Panc1 (cell line): Measurements from ENCODE around the gene CACUL1. TPM values are rescaled to one million over a fixed set of nuclear protein-coding genes. Genes with fewer than 3 reads are reported as not detected.

Experiments
- ATAC-seq: fragments of 200-7000 bp; cut with Tn5 transposase; 2 replicates; pipeline ENCODE4 v1.9.1; 2020; ENCODE audit warnings: mild to moderate bottlenecking, moderate library complexity
- BruUV-seq: library from RNA; stranded (reverse); fragments of 400-500 nt; replicated peaks from 2 replicates; lab custom pipeline; 2021; lab: Mats Ljungman, UMichigan
- CTCF ChIA-PET: fragments of 300-600 bp; sonication (Branson Sonifier 250); formaldehyde crosslinking; loops from one replicate; lab custom pipeline; 2022; ENCODE audit warnings: antibody characterized with exemption; lab: Charles Lee
- POLR2A ChIA-PET: fragments of 300-600 bp; sonication (Branson Sonifier 250); formaldehyde crosslinking; loops from one replicate; lab custom pipeline; 2022; ENCODE audit warnings: antibody characterized with exemption; lab: Charles Lee
- DNase-seq: peaks from one replicate; pipeline ENCODE4 v3.0.0-alpha.2; 2010; ENCODE audit warnings: low read depth, low spot score
- H3K27ac ChIP-seq: 2 replicates; pipeline ENCODE4 v1.5.1; 2011; ENCODE audit warnings: mild to moderate bottlenecking, low read length, inconsistent platforms
- H3K27me3 ChIP-seq: fragments of 200-500 bp; sonication (Bioruptor generic); 2 replicates; pipeline ENCODE4 v1.6.0; 2014; ENCODE audit warnings: low read length, inconsistent platforms; ENCODE audit not compliant: control insufficient read depth, insufficient read depth
- H3K36me3 ChIP-seq: fragments of 200-500 bp; sonication (Bioruptor generic); 2 replicates; pipeline ENCODE4 v1.5.1; 2014; ENCODE audit warnings: inconsistent platforms, mild to moderate bottlenecking, low read length, moderate library complexity; ENCODE audit not compliant: control insufficient read depth, insufficient read depth
- H3K4me1 ChIP-seq: 2 replicates; pipeline ENCODE4 v1.5.1; 2011; ENCODE audit warnings: inconsistent platforms, mild to moderate bottlenecking, low read length, moderate library complexity; ENCODE audit not compliant: control insufficient read depth, insufficient read depth
- H3K4me3 ChIP-seq, 2 experiments: 2 replicates each; pipeline ENCODE4 v1.5.1; 2011 to 2012; ENCODE audit warnings: low read depth in 2 of 2, low read length in 2 of 2, mild to moderate bottlenecking in 2 of 2, inconsistent platforms in 1 of 2, moderate library complexity in 1 of 2
- H3K9me3 ChIP-seq: fragments of 200-500 bp; sonication (Bioruptor generic); 2 replicates; pipeline ENCODE4 v1.5.1; 2014; ENCODE audit warnings: low read depth, mild to moderate bottlenecking, inconsistent platforms, low read length, moderate library complexity; ENCODE audit not compliant: control insufficient read depth, insufficient read depth
- CTCF ChIP-seq: fragments of 450-650 bp; IDR thresholded peaks from 2 replicates; pipeline ENCODE4 v1.5.1; 2017; ENCODE audit warnings: mild to moderate bottlenecking
- POLR2AphosphoS5 ChIP-seq: IDR thresholded peaks from 2 replicates; pipeline ENCODE4 v1.6.1; 2012; ENCODE audit warnings: mild to moderate bottlenecking, low read depth, low read length, moderate library complexity
- REST ChIP-seq, 2 experiments: IDR thresholded peaks; 2 replicates each; pipeline ENCODE4 v1.6.1; 2011 to 2012; ENCODE audit warnings: low read depth in 2 of 2, control low read depth in 1 of 2, low read length in 1 of 2, mild to moderate bottlenecking in 1 of 2, moderate library complexity in 1 of 2; ENCODE audit not compliant: insufficient read depth in 1 of 2
- SIN3A ChIP-seq: IDR thresholded peaks from 2 replicates; pipeline ENCODE4 v1.6.1; 2012; ENCODE audit warnings: low read depth, mild to moderate bottlenecking, low read length, moderate library complexity, borderline replicate concordance; ENCODE audit not compliant: insufficient read depth
- TCF7L2 ChIP-seq: IDR thresholded peaks from 2 replicates; pipeline ENCODE4 v1.6.1; 2011; ENCODE audit warnings: mild to moderate bottlenecking, low read depth, low read length, inconsistent platforms
- in situ Hi-C: cut with HindIII; loops from 2 replicates; pipeline ENCODE4 v1.10.0; 2016; ENCODE audit warnings: low sequenced_read_pairs, low pct_unique_long_range_greater_than_20kb
- intact Hi-C: fragments of 100-400 bp; cut with micrococcal nuclease; formaldehyde crosslinking; loops from one replicate; pipeline ENCODE4 v1.10.0; 2022; ENCODE audit not compliant: unreplicated experiment
- total RNA-seq: library from RNA; stranded (reverse); gene quantifications from one replicate; pipeline ENCODE4 v1.2.1, GENCODE V29; 2021; ENCODE audit not compliant: unreplicated experiment

Gene CACUL1
- total RNA-seq, 1 experiment from 2014 or later: 44.1 TPM

- Histone ChIP-seq H3K4me3 (no peak overlapping the region), H3K27ac (no peak overlapping the region), H3K36me3 (0 out of 2 replicates have a peak, but pooled peaks cover 2% of the 10 kb centered on the region), H3K4me1 (no peaks in the 10 kb centered on the region), H3K27me3 (no peaks in the 10 kb centered on the region), H3K9me3 (no peaks in the 10 kb centered on the region)
- in situ Hi-C loops (no loop called here), intact Hi-C loops (no loop called here)
- ATAC-seq (no peak), DNase-seq (no peak)
- TF ChIP-seq CTCF (no peak), REST (IDR thresholded peaks at IDR 0.05; ENCODE audit: insufficient read depth in 1 of 2, low read depth in 2 of 2, low read length in 1 of 2) (no peak), SIN3A (no peak), TCF7L2 (no peak), POLR2AphosphoS5 (no peak)
- BruUV-seq: no TSS peak
- POLR2A ChIA-PET: no interaction called here
- CTCF ChIA-PET: no interaction called here
Observed at GRCh38 chr10:118687472-118687871, 67.3 kb downstream of the CACUL1 start.

DNA sequence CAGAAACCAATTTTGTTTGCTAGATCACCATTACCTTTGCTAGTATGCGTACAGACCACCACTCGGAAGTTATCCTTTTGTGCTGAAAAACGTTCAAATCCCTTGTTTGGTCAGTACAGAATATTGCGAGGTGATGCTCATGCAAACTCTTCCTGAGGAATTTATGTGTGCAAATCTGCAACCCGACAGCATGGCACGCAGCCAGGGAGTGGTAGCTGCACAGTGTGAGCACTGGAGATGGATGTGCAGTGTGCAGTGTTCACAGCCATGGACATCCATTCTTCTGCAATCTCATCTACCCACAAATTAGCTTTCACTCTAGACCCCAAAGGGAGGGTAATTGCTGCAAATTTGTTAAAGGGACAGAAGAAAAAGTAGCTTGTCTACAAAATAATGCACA, 72.2 kb downstream of the CACUL1 start:
- peaks cover 7% of the 10 kb centered on the region; the same call in 1 of the 2 replicates for H3K36me3 ChIP-seq
- DNase-seq (no peak), ATAC-seq (no peak)
- H3K4me3 ChIP-seq: no peak overlapping the region
- TF ChIP-seq POLR2AphosphoS5 (no peak), SIN3A (no peak), REST (IDR thresholded peaks at IDR 0.05; ENCODE audit: insufficient read depth in 1 of 2, low read depth in 2 of 2, low read length in 1 of 2) (no peak), TCF7L2 (no peak)
- in situ Hi-C loops (no loop called here), intact Hi-C loops (no loop called here)
- BruUV-seq: no TSS peak
- no peaks in the 10 kb centered on the region for H3K9me3 ChIP-seq
- H3K4me1 ChIP-seq: no peaks in the 10 kb centered on the region
- no peak overlapping the region for H3K27ac ChIP-seq
- ChIA-PET POLR2A (no interaction called here), CTCF (no interaction called here)
- no peaks in the 10 kb centered on the region for H3K27me3 ChIP-seq
